K562 (cell line): ENCODE results near the gene RHBDD1. TPM values are rescaled to one million over a fixed set of nuclear protein-coding genes. Genes with fewer than 3 reads are reported as not detected.

Experiments
- ATAC-seq: fragments of 200-7000 bp; cut with Tn5 transposase; 3 replicates; pipeline ENCODE4 v1.9.1; 2020; ENCODE audit warnings: moderate library complexity
- BruUV-seq: library from RNA; stranded (reverse); fragments of 400-500 nt; replicated peaks from 2 replicates; lab custom pipeline; 2021; lab: Mats Ljungman, UMichigan
- CTCF ChIA-PET: fragments of 300-600 bp; formaldehyde crosslinking; extraction: SDS; loops from one replicate; lab custom pipeline; 2021; ENCODE audit warnings: low intra/inter-chr PET ratio; lab: Yijun Ruan, JAX
- POLR2A ChIA-PET: fragments of 300-600, 350-650 bp; sonication (Branson Sonifier 250); formaldehyde crosslinking; extraction: SDS; loops from one replicate; lab custom pipeline; 2021; ENCODE audit warnings: antibody characterized with exemption, inconsistent platforms; lab: Yijun Ruan, JAX
- DNase-seq, 4 experiments: peaks; one replicate each; pipeline versions ENCODE4 v3.0.0 to v3.0.0-alpha.2; 2011 to 2018; ENCODE audit warnings: low spot score in 3 of 4, mixed read lengths in 3 of 4; ENCODE audit errors: extremely low read depth in 1 of 4
- FAIRE-seq: peaks from 2 replicates; lab custom pipeline; 2011; peaks lifted over from hg19 to GRCh38; lab: Jason Lieb, UNC
- H2AFZ ChIP-seq: 2 replicates; pipeline ENCODE4 v1.6.0; 2011; ENCODE audit warnings: low read depth, low read length, control low read depth, inconsistent platforms
- H3K27ac ChIP-seq: fragments of 200-600 bp; 3 replicates; pipeline ENCODE4 v1.8.0; 2011; ENCODE audit warnings: low read depth, mild to moderate bottlenecking, control low read depth, inconsistent platforms, low read length, moderate library complexity, mixed read lengths; ENCODE audit errors: extremely low read depth
- H3K27me3 ChIP-seq, 2 experiments: fragments of 300-600 bp in 1 of 2; 2 replicates in 1 of 2; 3 replicates in 1 of 2; pipeline versions ENCODE4 v1.6.0 to v1.8.0; 2011; ENCODE audit warnings: inconsistent platforms in 2 of 2, low read length in 2 of 2, mild to moderate bottlenecking in 1 of 2, mixed read lengths in 1 of 2, moderate library complexity in 1 of 2; ENCODE audit not compliant: control insufficient read depth in 2 of 2, insufficient read depth in 2 of 2
- H3K36me3 ChIP-seq: fragments of 300-600 bp; 3 replicates; pipeline ENCODE4 v1.8.0; 2011; ENCODE audit warnings: mild to moderate bottlenecking, low read length, inconsistent platforms; ENCODE audit not compliant: control insufficient read depth, insufficient read depth
- H3K4me1 ChIP-seq, 2 experiments: fragments of 200-600 bp in 1 of 2; replicated peaks in 1 of 2; 2 replicates in 1 of 2; 3 replicates in 1 of 2; pipeline versions ENCODE4 v1.5.1 to v1.8.0; 2011; ENCODE audit warnings: inconsistent platforms in 2 of 2, low read length in 2 of 2, mild to moderate bottlenecking in 1 of 2, mixed read lengths in 1 of 2, moderate library complexity in 1 of 2; ENCODE audit not compliant: control insufficient read depth in 2 of 2, insufficient read depth in 2 of 2
- H3K4me2 ChIP-seq: 2 replicates; pipeline ENCODE4 v1.6.1; 2011; ENCODE audit warnings: low read length, control low read depth, inconsistent platforms, mixed read lengths; ENCODE audit not compliant: insufficient read depth
- H3K4me3 ChIP-seq: fragments of 200-600 bp; sonication (generic), shearing (Covaris generic); 2 replicates; pipeline ENCODE4 v1.5.1; 2016; ENCODE audit warnings: control low read depth, inconsistent platforms
- H3K79me2 ChIP-seq: fragments of 200-600 bp; 3 replicates; pipeline ENCODE4 v1.8.0; 2011; ENCODE audit warnings: low read length, inconsistent platforms; ENCODE audit not compliant: control insufficient read depth, insufficient read depth
- H3K9ac ChIP-seq, 2 experiments: 2 replicates each; pipeline versions ENCODE4 v1.6.0 to v1.6.1; 2011; ENCODE audit warnings: low read depth in 2 of 2, low read length in 2 of 2, control low read depth in 1 of 2, inconsistent platforms in 1 of 2, mild to moderate bottlenecking in 1 of 2, mixed read lengths in 1 of 2; ENCODE audit not compliant: insufficient read depth in 1 of 2
- H3K9me1 ChIP-seq: one replicate; pipeline ENCODE4 v1.6.0; 2011; ENCODE audit warnings: inconsistent platforms, mild to moderate bottlenecking, low read length, moderate library complexity; ENCODE audit not compliant: control insufficient read depth, insufficient read depth
- H3K9me3 ChIP-seq: replicated peaks from 2 replicates; pipeline ENCODE4 v1.5.1; 2011; ENCODE audit warnings: low read depth, low read length, inconsistent platforms; ENCODE audit not compliant: control insufficient read depth, insufficient read depth
- H4K20me1 ChIP-seq: replicated peaks from 2 replicates; pipeline ENCODE4 v1.6.1; 2011; ENCODE audit warnings: low read length, inconsistent platforms, mixed read lengths; ENCODE audit not compliant: control insufficient read depth, insufficient read depth
- ARID3A ChIP-seq: IDR thresholded peaks from 2 replicates; pipeline ENCODE4 v1.6.1; 2012; ENCODE audit warnings: low read depth, low read length, improper control_type of control experiment, borderline replicate concordance
- ATF3 ChIP-seq, 2 experiments: fragments of 450-650 bp in 1 of 2; sonication (generic) in 1 of 2; formaldehyde crosslinking in 1 of 2; IDR thresholded peaks in 1 of 2; conservative IDR thresholded peaks in 1 of 2; 2 replicates each; pipeline versions ENCODE4 v1.6.1 to v1.8.1; 2016 to 2023; ENCODE audit warnings: mild to moderate bottlenecking in 2 of 2, moderate library complexity in 2 of 2, inconsistent platforms in 1 of 2, missing genetic modification reagents in 1 of 2
- CC2D1A ChIP-seq: fragments of 450-650 bp; IDR thresholded peaks from 2 replicates; pipeline ENCODE4 v1.6.1; 2017; ENCODE audit warnings: mild to moderate bottlenecking
- CUX1 ChIP-seq: fragments of 200-800 bp; sonication (Bioruptor generic); IDR thresholded peaks from 2 replicates; pipeline ENCODE4 v1.6.1; 2016; ENCODE audit warnings: missing genetic modification characterization, missing compliant biosample characterization
- HMG20A ChIP-seq: fragments of 450-650 bp; formaldehyde crosslinking; conservative IDR thresholded peaks from 2 replicates; pipeline ENCODE4 v1.4.0; 2020; ENCODE audit warnings: mild to moderate bottlenecking, mixed read lengths
- NFXL1 ChIP-seq: fragments of 450-650 bp; formaldehyde crosslinking; IDR thresholded peaks from 2 replicates; pipeline ENCODE4 v1.4.0; 2021; ENCODE audit warnings: mild to moderate bottlenecking
- NR2C2 ChIP-seq, 2 experiments: fragments of 200-800 bp in 1 of 2; sonication (Bioruptor generic) in 1 of 2; sonication (generic) in 1 of 2; formaldehyde crosslinking in 1 of 2; IDR thresholded peaks; 2 replicates each; pipeline versions ENCODE4 v1.6.1 to v1.8.0; 2016 to 2022; ENCODE audit warnings: mild to moderate bottlenecking in 1 of 2, missing compliant biosample characterization in 1 of 2, missing genetic modification characterization in 1 of 2, missing genetic modification reagents in 1 of 2
- SREBF1 ChIP-seq: fragments of 150-350 bp; IDR thresholded peaks from 2 replicates; pipeline ENCODE4 v1.6.1; 2014; ENCODE audit warnings: antibody characterized with exemption, low read depth, low read length, borderline replicate concordance
- TFAM ChIP-seq: fragments of 250-450 bp; sonication (Bioruptor Pico); conservative IDR thresholded peaks from 2 replicates; pipeline ENCODE4 v1.5.0; 2021; ENCODE audit warnings: mild to moderate bottlenecking, moderate library complexity
- ZNF280B ChIP-seq: fragments of 250-450 bp; sonication (Bioruptor Pico); IDR thresholded peaks from 2 replicates; pipeline ENCODE4 v1.5.1; 2021; ENCODE audit warnings: mild to moderate bottlenecking
- WGBS: fragments of 100-300 bp; shearing (Covaris generic); methylation state at CpG from one replicate; pipeline ENCODE4 v1.1.6; 2016; ENCODE audit warnings: low coverage, mixed read lengths; ENCODE audit not compliant: insufficient coverage; ENCODE audit errors: missing lambda C conversion rate; 5-methylcytosine and 5-hydroxymethylcytosine counted together
- in situ Hi-C: fragments of 300-500 bp; cut with MboI; formaldehyde crosslinking; loops from 4 replicates; pipeline ENCODE4 v1.15.0; 2018; ENCODE audit warnings: inconsistent platforms, mixed read lengths
- intact Hi-C: fragments of 100-400 bp; cut with micrococcal nuclease; formaldehyde crosslinking; loops from 2 replicates; pipeline ENCODE4 v1.14.2; 2022
- polyA plus RNA-seq, 8 experiments: library from polyadenylated mRNA; depleted of rRNA in 4 of 8; stranded (reverse) in 5 of 8; unstranded in 3 of 8; fragments of >200 nt; fragmentation: Nextera tagmentation in 2 of 8; fragmentation: Illumina TruSeq in 1 of 8; extraction: Ambion mirVana in 2 of 8; extraction: Trizol in 1 of 8; gene quantifications; 2 replicates each; pipeline versions ENCODE4 v1.2.1 to v1.2.3, GENCODE V29; 2011 to 2014; ENCODE audit warnings: inconsistent platforms in 1 of 8, missing spikeins in 1 of 8
- total RNA-seq, 7 experiments: library from RNA; depleted of rRNA in 6 of 7; stranded (reverse); fragments of >200 nt in 6 of 7; fragmentation: Illumina TruSeq in 2 of 7; extraction: Trizol in 2 of 7; gene quantifications; 2 replicates each; pipeline versions ENCODE4 v1.2.1 to v1.2.3, GENCODE V29; 2011 to 2021; ENCODE audit warnings: low replicate concordance in 1 of 7

Gene RHBDD1
- total and polyA plus RNA-seq, 9 of the 15 experiments (the other 6 are each of a cell fraction or from before 2014, with no cell fraction given) = 4.8 to 34.8 (median 15.6) TPM

- Histone ChIP-seq H3K4me2 (no peak overlapping the region), H3K79me2 (no peaks in the 10 kb centered on the region), H3K4me3 (no peak overlapping the region), H3K9ac (no peak overlapping the region), H2AFZ (no peak overlapping the region), H3K36me3 (peaks cover 2% of the 10 kb centered on the region; the same call in 1 of the 3 replicates), H3K27me3 (no peaks in the 10 kb centered on the region), H3K4me1 (no peaks in the 10 kb centered on the region; a peak in 1 of 5 replicates), H4K20me1 (no peaks in the 10 kb centered on the region), H3K9me3 (no peaks in the 10 kb centered on the region), H3K9me1 (no peaks in the 10 kb centered on the region), H3K27ac (no peak overlapping the region)
- DNase-seq (no peak), ATAC-seq (no peak), FAIRE-seq (no peak)
- in situ Hi-C loops (no loop called here), intact Hi-C loops (no loop called here)
- WGBS = 90% methylated on average over 2 of the region's 3 CpGs
- BruUV-seq = no TSS peak
- POLR2A ChIA-PET = interaction anchor here (0.9 kb wide), 1 partner anchor 10 kb away, joined by 3 read pairs; no protein-coding TSS in a partner anchor
- CTCF ChIA-PET = no interaction called here
- TF ChIP-seq CC2D1A = no peak
- TF ChIP-seq NFXL1 (CRISPR knock-in tag) = no peak
- no peak for TF ChIP-seq NR2C2 (CRISPR knock-in tag; IDR thresholded peaks at IDR 0.05)
- TF ChIP-seq NR2C2 (tag; IDR thresholded peaks at IDR 0.05) = no peak
- no peak for TF ChIP-seq TFAM
- TF ChIP-seq ATF3 (IDR thresholded peaks at IDR 0.05) = no peak
- no peak for TF ChIP-seq ATF3 (CRISPR knock-in tag; conservative IDR thresholded peaks at IDR 0.05)
- no peak for TF ChIP-seq CUX1 (CRISPR knock-in tag)
- no peak for TF ChIP-seq SREBF1
- no peak for TF ChIP-seq HMG20A
- TF ChIP-seq ZNF280B = no peak
- no peak for TF ChIP-seq ARID3A
Measured at GRCh38 chr2:226894752-226895151, 58.9 kb downstream of the RHBDD1 start.
